HG02885 (cell line): ENCODE measurements around the gene TNFAIP8L1.

Source experiments
- ATAC-seq: cut with Tn5 transposase; IDR thresholded peaks from one replicate; pipeline ENCODE4 v1.9.1; 2021; ENCODE audit warnings: mild to moderate bottlenecking; ENCODE audit not compliant: unreplicated experiment, poor library complexity

The TNFAIP8L1 gene

DNA sequence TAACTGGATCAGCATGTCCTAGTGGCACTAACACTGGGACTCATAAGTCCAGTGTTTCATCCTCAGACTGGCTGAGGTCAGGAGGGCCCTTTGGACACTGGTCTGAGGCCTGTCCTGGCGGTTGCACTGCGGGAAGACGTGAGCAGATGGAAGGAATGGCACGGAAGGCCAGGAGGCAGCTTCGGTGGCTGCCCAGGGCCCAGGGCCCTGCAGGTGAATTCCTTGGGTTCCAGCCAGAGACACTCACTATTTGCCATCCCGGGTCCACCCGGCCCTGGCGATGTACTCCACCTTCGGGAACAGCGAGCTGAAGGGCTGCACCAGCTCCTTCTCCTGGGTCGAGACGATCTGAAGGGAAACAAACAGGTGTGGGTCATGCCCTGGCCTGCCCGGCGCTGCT, 58.0 kb downstream of the TNFAIP8L1 start:
- no peak for ATAC-seq

DNA sequence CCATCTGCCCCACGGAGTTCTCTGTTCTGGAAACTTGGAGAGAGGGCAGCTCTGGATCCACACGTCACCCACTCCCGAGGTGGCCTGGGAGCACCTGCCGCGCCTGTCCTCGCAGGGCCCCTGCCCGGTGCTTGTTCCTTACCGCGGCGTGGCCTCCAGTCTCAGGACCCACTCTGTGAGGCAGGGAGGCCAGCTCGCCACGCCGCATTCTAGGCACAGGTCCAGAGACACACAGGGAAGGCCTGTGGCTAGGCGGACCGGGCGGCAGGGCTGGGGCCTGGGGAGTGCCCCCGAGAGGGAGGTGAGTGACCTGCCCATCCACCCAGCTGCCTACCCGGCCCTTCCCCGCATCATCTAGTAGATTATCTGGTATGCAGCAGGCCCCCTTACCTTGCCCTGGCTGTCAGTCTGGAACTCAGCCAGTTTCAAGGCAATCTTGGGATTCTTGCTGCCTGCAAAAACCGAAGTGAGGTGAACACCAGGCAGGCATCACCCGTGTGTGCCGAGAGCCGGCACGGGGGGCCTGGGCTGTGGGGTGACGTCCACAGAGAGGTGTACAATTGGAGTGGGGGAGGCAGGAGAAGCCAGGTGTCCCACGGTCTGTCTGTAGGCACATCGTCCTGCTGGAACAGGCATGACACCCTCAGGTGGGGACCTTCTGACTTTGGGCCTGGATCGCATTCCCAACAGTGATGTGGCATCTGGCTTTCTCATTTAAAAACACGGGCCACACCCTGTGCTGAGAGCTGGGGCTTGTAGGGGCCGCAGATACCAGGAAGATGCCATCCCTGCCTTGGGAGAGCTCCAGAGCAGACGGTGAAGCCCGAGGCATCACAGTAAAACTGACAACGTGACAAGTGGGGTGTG, 60.7 kb downstream of the TNFAIP8L1 start:
- ATAC-seq, result no peak

DNA sequence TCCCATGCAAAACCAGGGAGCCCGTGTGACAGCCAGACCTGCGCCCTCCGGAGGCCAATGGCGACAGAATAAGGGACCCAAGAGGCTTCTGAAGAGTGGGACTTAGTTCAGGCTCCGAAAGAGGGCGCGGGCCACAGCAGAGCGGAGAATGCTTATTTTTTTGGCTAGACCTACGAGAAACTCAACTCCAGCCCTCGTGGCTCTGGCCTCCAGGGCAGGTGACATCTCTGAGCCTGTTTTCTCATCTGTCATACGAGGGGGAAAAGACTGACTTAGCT, 61.3 kb downstream of the TNFAIP8L1 start:
- ATAC-seq, result no peak

DNA sequence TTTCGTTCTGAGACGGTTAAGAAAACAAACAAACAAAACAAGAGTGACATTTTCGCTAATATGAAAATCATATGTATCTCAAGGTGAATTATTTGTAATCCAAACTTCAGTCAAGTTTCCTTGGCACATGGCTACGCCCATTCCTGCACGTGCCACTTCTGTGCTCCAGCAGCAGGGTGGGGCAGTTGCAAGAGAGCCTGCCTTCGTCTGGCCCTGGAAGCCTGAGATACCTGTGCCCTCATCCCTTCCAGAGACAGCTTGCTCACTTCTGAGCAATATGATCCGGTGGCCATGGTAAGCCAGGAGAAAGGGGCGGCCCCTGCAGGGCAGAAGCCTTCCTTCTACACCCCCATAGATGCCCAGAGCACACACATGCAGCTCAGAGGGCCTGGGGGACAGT, 62.2 kb downstream of the TNFAIP8L1 start:
- ATAC-seq, result no peak

DNA sequence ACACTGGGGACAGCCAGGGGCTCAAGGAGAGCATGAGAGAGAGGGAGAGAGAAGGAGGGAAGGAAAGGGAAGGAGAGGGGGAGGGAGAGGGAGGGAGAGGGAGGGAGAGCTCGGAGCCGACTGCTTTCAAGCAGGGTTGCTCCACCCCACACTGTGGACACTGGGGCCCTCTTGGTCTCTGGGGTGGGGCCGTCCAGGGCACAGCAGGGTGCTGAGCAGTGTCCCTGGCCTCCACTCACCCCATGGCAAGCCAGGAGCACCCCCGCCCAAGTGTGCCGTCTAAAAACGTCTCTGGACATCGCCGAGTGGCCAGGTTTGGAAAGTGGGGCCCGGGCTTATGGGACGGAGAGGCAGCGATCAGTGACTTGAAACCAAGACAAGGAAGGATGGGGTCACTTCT, 63.4 kb downstream of the TNFAIP8L1 start:
- no peak for ATAC-seq

DNA sequence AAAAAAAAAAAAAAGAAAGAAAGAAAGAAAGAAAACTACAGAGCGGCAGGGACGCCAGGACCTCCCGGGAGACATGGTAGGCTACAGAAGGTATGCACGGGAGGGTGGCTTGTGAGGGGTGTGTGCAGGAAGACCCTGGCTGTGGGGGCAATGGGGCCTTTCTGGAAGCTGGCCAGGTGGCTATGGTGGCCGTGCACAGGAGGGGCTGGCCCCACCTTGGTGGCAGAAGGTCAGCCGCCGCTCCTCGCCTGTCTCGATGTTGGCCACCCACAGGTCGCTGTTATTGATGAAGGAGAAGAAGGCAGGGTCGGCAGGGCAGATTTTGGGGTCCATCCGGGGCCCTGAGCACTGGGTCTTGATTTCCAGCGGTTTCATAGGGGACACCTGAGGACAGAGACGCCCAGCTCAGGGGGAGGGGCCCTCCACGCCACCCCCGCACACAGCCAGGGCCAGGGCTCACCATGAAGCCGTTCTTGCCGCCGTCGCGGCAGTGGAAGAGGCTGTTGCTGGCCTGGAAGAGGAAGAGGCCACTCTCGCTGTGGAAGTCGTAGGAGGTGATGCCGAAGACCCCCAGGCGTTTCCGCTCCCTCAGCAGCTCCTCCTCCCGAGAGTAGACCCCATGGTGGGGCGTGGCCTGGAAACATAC, 64.5 kb downstream of the TNFAIP8L1 start:
- no peak for ATAC-seq

DNA sequence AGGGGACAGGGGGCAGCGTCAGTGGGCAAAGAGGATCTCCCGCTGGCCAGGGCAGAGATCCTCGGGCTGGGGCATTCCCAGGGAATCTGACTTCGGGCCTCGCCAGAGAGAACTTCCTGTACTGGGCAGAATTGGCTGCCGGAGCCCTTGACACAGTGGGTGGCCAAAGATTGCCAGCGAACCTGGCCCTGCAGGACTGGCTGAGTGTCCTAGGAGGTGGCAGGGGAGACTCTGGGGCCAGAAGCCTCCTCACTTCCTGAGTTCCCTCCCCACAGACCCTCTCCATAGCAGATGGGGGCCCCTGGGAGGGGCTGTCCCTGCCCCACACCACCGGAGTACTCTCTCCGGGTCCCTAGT, 65.0 kb downstream of the TNFAIP8L1 start:
- ATAC-seq, result no peak
